Measurements from ENCODE around the gene AFAP1. TPM values are rescaled to one million over a fixed set of nuclear protein-coding genes. Genes with fewer than 3 reads are reported as not detected.

AFAP1 gene
- total RNA-seq, 1 experiment from 2014 or later = 94.7 TPM

- Histone ChIP-seq H3K27me3 (ENCODE audit: control insufficient read depth, insufficient read depth, low read length) (no peaks in the 10 kb centered on the region), H3K9me3 (ENCODE audit: control insufficient read depth, insufficient read depth, low read depth, low read length) (no peaks in the 10 kb centered on the region), H3K36me3 (ENCODE audit: control insufficient read depth, insufficient read depth, low read length) (peaks cover 27% of the 10 kb centered on the region), H3K4me3 (ENCODE audit: low read depth in 2 of 2, low read length in 2 of 2) (no peak overlapping the region), H3K27ac (ENCODE audit: low read length) (peak overlapping the region; percentile 70; the same call in 1 of the 2 replicates), H3K4me1 (ENCODE audit: control insufficient read depth, insufficient read depth, low read length) (peaks cover 51% of the 10 kb centered on the region)
- CTCF ChIA-PET = no interaction called here
- no peak for DNase-seq (ENCODE audit: low read depth, low spot score)
- TF ChIP-seq CTCF (IDR thresholded peaks at IDR 0.05) = no peak
- TF ChIP-seq POLR2AphosphoS5 (IDR thresholded peaks at IDR 0.05; ENCODE audit: low read depth, low read length) = no peak
- no peak for TF ChIP-seq REST (IDR thresholded peaks at IDR 0.05; ENCODE audit: insufficient read depth in 1 of 2, low read depth in 2 of 2, low read length in 1 of 2)
- TF ChIP-seq SIN3A (IDR thresholded peaks at IDR 0.05; ENCODE audit: borderline replicate concordance, insufficient read depth, low read depth, low read length) = no peak
- no peak for TF ChIP-seq TCF7L2 (IDR thresholded peaks at IDR 0.05; ENCODE audit: low read depth, low read length)
- no peak for ATAC-seq
- BruUV-seq (replicated peaks) = no TSS peak
- intact Hi-C loops (cut with micrococcal nuclease; ENCODE audit: unreplicated experiment) = no loop called here
- in situ Hi-C loops (cut with HindIII; ENCODE audit: low pct_unique_long_range_greater_than_20kb, low sequenced_read_pairs) = no loop called here
- POLR2A ChIA-PET = no interaction called here
These were observed 98.6 kb downstream of the AFAP1 start for GRCh38 chr4:7841071-7841470.

GRCh38 chr4:7839856-7840255, 99.8 kb downstream of the AFAP1 start:
- H3K4me3 ChIP-seq (ENCODE audit: low read depth in 2 of 2, low read length in 2 of 2) = no peak overlapping the region

More at GRCh38 chr4:7839856-7840255, 99.8 kb downstream of the AFAP1 start:
- Histone ChIP-seq H3K4me1 (ENCODE audit: control insufficient read depth, insufficient read depth, low read length) (peaks cover 39% of the 10 kb centered on the region), H3K36me3 (ENCODE audit: control insufficient read depth, insufficient read depth, low read length) (peaks cover 28% of the 10 kb centered on the region), H3K27me3 (ENCODE audit: control insufficient read depth, insufficient read depth, low read length) (no peaks in the 10 kb centered on the region), H3K27ac (ENCODE audit: low read length) (no peak overlapping the region), H3K9me3 (ENCODE audit: control insufficient read depth, insufficient read depth, low read depth, low read length) (no peaks in the 10 kb centered on the region)
- intact Hi-C loops (cut with micrococcal nuclease; ENCODE audit: unreplicated experiment) (no loop called here), in situ Hi-C loops (cut with HindIII; ENCODE audit: low pct_unique_long_range_greater_than_20kb, low sequenced_read_pairs) (no loop called here)
- DNase-seq (ENCODE audit: low read depth, low spot score) = no peak
- ChIA-PET POLR2A (no interaction called here), CTCF (no interaction called here)
- BruUV-seq (replicated peaks) = no TSS peak
- no peak for ATAC-seq
- TF ChIP-seq CTCF (IDR thresholded peaks at IDR 0.05) (no peak), POLR2AphosphoS5 (IDR thresholded peaks at IDR 0.05; ENCODE audit: low read depth, low read length) (no peak), SIN3A (IDR thresholded peaks at IDR 0.05; ENCODE audit: borderline replicate concordance, insufficient read depth, low read depth, low read length) (no peak), REST (IDR thresholded peaks at IDR 0.05; ENCODE audit: insufficient read depth in 1 of 2, low read depth in 2 of 2, low read length in 1 of 2) (no peak), TCF7L2 (IDR thresholded peaks at IDR 0.05; ENCODE audit: low read depth, low read length) (no peak)
